DND-41 (cell line): ENCODE measurements around the gene NEURL1B.

ENCODE experiments used
- ATAC-seq: fragments of 200-7000 bp; cut with Tn5 transposase; 3 replicates; pipeline ENCODE4 v1.9.1; 2021; ENCODE audit warnings: low read depth; ENCODE audit not compliant: insufficient read depth
- DNase-seq: peaks from one replicate; pipeline ENCODE4 v3.0.0-alpha.2; 2020
- H2AFZ ChIP-seq: 2 replicates; pipeline ENCODE4 v1.6.0; 2012; ENCODE audit warnings: low read depth, low read length
- H3K27ac ChIP-seq: 2 replicates; pipeline ENCODE4 v1.5.1; 2012; ENCODE audit warnings: low read length, inconsistent platforms
- H3K27me3 ChIP-seq: fragments of 200-600 bp; sonication (generic); 2 replicates; pipeline ENCODE4 v1.6.0; 2012; ENCODE audit warnings: low read length, mild to moderate bottlenecking, inconsistent platforms; ENCODE audit not compliant: insufficient read depth, poor library complexity
- H3K36me3 ChIP-seq: 2 replicates; pipeline ENCODE4 v1.5.1; 2012; ENCODE audit warnings: low read length, inconsistent platforms; ENCODE audit not compliant: insufficient read depth
- H3K4me1 ChIP-seq: 2 replicates; pipeline ENCODE4 v1.5.1; 2012; ENCODE audit warnings: mild to moderate bottlenecking, low read length; ENCODE audit not compliant: insufficient read depth
- H3K4me2 ChIP-seq: 2 replicates; pipeline ENCODE4 v1.6.0; 2012; ENCODE audit warnings: mild to moderate bottlenecking, moderate library complexity, low read length, inconsistent platforms; ENCODE audit not compliant: insufficient read depth
- H3K4me3 ChIP-seq, 2 experiments: fragments of 200-600 bp in 1 of 2; shearing (Covaris generic) in 1 of 2; 2 replicates each; pipeline ENCODE4 v1.5.1; 2012 to 2016; ENCODE audit warnings: inconsistent platforms in 2 of 2, low read length in 2 of 2, mild to moderate bottlenecking in 2 of 2, low read depth in 1 of 2, moderate library complexity in 1 of 2
- H3K79me2 ChIP-seq: 2 replicates; pipeline ENCODE4 v1.6.0; 2012; ENCODE audit warnings: low read length, inconsistent platforms; ENCODE audit not compliant: insufficient read depth
- H3K9ac ChIP-seq: 2 replicates; pipeline ENCODE4 v1.6.0; 2012; ENCODE audit warnings: low read depth, mild to moderate bottlenecking, inconsistent platforms, low read length, moderate library complexity
- H3K9me3 ChIP-seq: 2 replicates; pipeline ENCODE4 v1.5.1; 2012; ENCODE audit warnings: low read length, moderate library complexity, mild to moderate bottlenecking, inconsistent platforms; ENCODE audit not compliant: insufficient read depth, severe bottlenecking
- H4K20me1 ChIP-seq: 2 replicates; pipeline ENCODE4 v1.6.0; 2012; ENCODE audit warnings: low read length; ENCODE audit not compliant: insufficient read depth
- CTCF ChIP-seq: IDR thresholded peaks from 2 replicates; pipeline ENCODE4 v1.5.1; 2012; ENCODE audit warnings: borderline replicate concordance, low read length, moderate library complexity, mild to moderate bottlenecking; ENCODE audit not compliant: poor library complexity, severe bottlenecking; ENCODE audit errors: extremely low read depth
- EZH2 ChIP-seq: IDR thresholded peaks from 3 replicates; pipeline ENCODE4 v1.6.1; 2012; ENCODE audit warnings: borderline replicate concordance, low read depth, mild to moderate bottlenecking, moderate library complexity, low read length, inconsistent platforms; ENCODE audit not compliant: severe bottlenecking

Gene NEURL1B

GRCh38 chr5:172719211-172719610 is 78.1 kb downstream of the NEURL1B start:
- no peaks in the 10 kb centered on the region for H3K36me3 ChIP-seq
- no peaks in the 10 kb centered on the region for H4K20me1 ChIP-seq
- no peak overlapping the region for H3K27ac ChIP-seq
- H3K4me3 ChIP-seq, result no peak overlapping the region
- no peaks in the 10 kb centered on the region for H3K9me3 ChIP-seq
- H3K27me3 ChIP-seq, result peaks cover 6% of the 10 kb centered on the region
- H3K9ac ChIP-seq, result no peak overlapping the region
- H2AFZ ChIP-seq, result no peak overlapping the region
- no peak for ATAC-seq
- H3K4me2 ChIP-seq, result no peak overlapping the region
- no peaks in the 10 kb centered on the region for H3K4me1 ChIP-seq
- no peak for TF ChIP-seq EZH2
- TF ChIP-seq CTCF, result no peak
- no peak for DNase-seq
- no peaks in the 10 kb centered on the region for H3K79me2 ChIP-seq

DNA sequence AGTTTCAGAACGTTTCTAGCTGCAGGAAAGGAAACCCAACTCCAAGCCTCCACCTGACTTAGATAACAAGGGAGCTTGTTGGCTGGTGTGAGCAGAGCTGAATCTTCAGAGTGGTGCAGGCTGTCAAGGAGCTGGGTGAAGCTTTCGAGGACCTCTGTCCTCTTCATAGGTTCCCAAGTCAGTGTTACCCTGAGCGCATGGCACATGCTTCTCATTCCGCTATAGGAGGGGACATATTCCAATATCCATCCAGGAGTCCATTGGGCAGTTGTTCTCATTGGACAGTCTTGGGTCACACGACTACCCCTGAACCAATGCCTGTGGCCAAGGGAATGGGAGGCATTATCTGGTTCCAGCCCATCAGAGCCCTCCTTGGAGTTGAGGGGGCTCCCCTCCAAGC is 79.6 kb downstream of the NEURL1B start:
- no peak overlapping the region for H3K27ac ChIP-seq
- no peak overlapping the region for H3K4me2 ChIP-seq
- H3K9ac ChIP-seq, result no peak overlapping the region
- TF ChIP-seq EZH2 (no peak), CTCF (no peak)
- no peaks in the 10 kb centered on the region for H3K9me3 ChIP-seq
- ATAC-seq, result no peak
- no peaks in the 10 kb centered on the region for H4K20me1 ChIP-seq
- H3K27me3 ChIP-seq, result peaks cover 6% of the 10 kb centered on the region
- DNase-seq, result no peak
- no peaks in the 10 kb centered on the region for H3K36me3 ChIP-seq
- no peaks in the 10 kb centered on the region for H3K79me2 ChIP-seq
- H2AFZ ChIP-seq, result no peak overlapping the region
- no peak overlapping the region for H3K4me3 ChIP-seq
- H3K4me1 ChIP-seq, result no peaks in the 10 kb centered on the region

DNA sequence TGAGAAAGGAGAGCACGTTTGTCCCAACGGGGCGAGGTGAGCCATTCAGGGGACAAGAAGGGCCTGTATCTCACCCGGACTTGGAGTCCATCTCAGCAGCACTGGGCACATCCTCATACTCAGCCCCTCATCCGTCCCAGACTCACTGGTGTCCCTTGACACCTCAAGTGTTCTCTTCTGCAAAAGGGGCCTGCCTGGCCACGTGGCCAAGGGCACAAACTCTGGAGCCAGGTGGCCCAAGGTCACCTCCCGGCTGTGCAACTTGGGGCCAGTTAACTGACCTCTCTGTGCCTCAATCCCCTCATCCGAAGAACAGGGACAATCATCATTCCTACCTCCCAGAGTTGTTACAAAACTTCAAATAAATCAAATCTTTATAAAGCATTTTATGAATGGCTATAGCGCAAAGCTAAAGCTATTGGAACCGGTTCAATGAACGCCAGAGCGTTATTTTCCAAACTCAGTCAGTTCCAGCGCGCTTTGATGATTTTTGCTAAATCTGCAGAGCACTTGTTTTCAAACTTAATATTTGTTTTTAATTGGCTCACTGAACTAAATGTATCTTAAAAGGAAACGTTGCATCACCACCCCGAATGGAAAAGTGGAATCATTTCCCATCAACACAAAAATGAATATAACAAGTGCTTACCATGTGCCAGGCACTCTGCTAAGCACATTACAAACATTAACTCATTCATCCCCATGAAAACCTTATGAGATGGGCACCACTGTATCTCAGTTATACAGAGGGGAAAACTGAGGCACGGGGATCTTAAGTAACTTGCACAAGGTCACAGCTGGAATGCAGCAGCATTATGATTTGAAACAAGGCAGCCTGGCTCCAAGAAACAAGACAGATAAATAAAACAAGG is 80.6 kb downstream of the NEURL1B start:
- ATAC-seq (no peak), DNase-seq (no peak)
- Histone ChIP-seq H3K79me2 (no peaks in the 10 kb centered on the region), H2AFZ (no peak overlapping the region), H3K27ac (no peak overlapping the region), H3K9me3 (no peaks in the 10 kb centered on the region), H4K20me1 (no peaks in the 10 kb centered on the region), H3K4me2 (no peak overlapping the region), H3K27me3 (peaks cover 6% of the 10 kb centered on the region), H3K4me3 (no peak overlapping the region), H3K36me3 (no peaks in the 10 kb centered on the region), H3K9ac (no peak overlapping the region), H3K4me1 (no peaks in the 10 kb centered on the region)
- TF ChIP-seq EZH2 (no peak), CTCF (no peak)
